Measurements from ENCODE around the gene TBC1D3B. TPM values are rescaled to one million over a fixed set of nuclear protein-coding genes. Genes with fewer than 3 reads are reported as not detected.
"Not testable (repeated sequence)": the region's sequence is repeated elsewhere in the genome, so short reads cannot be mapped to it uniquely, and the experiment has no call there.

TBC1D3B gene
- total RNA-seq, 1 experiment from 2014 or later, result 7.4 TPM

DNA sequence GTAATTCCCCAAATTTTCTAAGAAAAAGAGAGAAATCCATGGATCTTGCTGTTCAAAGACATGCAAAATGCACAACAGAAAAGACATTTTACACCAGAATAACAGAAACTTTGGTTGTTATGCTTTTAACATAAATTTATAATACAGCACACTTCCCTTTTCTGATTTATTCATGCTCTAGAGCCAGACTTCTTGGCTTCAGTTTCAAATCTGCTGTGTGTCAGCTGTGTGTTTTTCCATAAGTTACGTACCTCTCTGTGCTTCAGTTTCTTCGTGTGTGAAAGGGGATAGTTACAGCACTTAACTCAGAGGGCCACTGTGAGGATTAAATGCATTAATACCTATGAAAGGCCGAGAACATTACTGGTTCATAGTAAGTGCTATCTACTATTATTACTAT, 26.9 kb upstream of the TBC1D3B start:
- ChIA-PET POLR2A (no interaction called here), CTCF (no interaction called here)
- no peaks in the 10 kb centered on the region for H3K4me1 ChIP-seq (ENCODE audit: control insufficient read depth, insufficient read depth, low read length)
- DNase-seq (ENCODE audit: low read depth, low spot score) (no peak), ATAC-seq (no peak)
- no peak overlapping the region for H3K4me3 ChIP-seq (ENCODE audit: low read depth in 2 of 2, low read length in 2 of 2)
- H3K27ac ChIP-seq (ENCODE audit: low read length), result no peak overlapping the region
- no peaks in the 10 kb centered on the region; the same call in 1 of the 2 replicates for H3K27me3 ChIP-seq (ENCODE audit: control insufficient read depth, insufficient read depth, low read length)
- H3K36me3 ChIP-seq (ENCODE audit: control insufficient read depth, insufficient read depth, low read length), result no peaks in the 10 kb centered on the region
- no peaks in the 10 kb centered on the region for H3K9me3 ChIP-seq (ENCODE audit: control insufficient read depth, insufficient read depth, low read depth, low read length)
- TF ChIP-seq, protein P1, sequence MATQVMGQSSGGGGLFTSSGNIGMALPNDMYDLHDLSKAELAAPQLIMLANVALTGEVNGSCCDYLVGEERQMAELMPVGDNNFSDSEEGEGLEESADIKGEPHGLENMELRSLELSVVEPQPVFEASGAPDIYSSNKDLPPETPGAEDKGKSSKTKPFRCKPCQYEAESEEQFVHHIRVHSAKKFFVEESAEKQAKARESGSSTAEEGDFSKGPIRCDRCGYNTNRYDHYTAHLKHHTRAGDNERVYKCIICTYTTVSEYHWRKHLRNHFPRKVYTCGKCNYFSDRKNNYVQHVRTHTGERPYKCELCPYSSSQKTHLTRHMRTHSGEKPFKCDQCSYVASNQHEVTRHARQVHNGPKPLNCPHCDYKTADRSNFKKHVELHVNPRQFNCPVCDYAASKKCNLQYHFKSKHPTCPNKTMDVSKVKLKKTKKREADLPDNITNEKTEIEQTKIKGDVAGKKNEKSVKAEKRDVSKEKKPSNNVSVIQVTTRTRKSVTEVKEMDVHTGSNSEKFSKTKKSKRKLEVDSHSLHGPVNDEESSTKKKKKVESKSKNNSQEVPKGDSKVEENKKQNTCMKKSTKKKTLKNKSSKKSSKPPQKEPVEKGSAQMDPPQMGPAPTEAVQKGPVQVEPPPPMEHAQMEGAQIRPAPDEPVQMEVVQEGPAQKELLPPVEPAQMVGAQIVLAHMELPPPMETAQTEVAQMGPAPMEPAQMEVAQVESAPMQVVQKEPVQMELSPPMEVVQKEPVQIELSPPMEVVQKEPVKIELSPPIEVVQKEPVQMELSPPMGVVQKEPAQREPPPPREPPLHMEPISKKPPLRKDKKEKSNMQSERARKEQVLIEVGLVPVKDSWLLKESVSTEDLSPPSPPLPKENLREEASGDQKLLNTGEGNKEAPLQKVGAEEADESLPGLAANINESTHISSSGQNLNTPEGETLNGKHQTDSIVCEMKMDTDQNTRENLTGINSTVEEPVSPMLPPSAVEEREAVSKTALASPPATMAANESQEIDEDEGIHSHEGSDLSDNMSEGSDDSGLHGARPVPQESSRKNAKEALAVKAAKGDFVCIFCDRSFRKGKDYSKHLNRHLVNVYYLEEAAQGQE (IDR thresholded peaks at IDR 0.05; ENCODE audit: insufficient read depth in 1 of 2, low read depth in 2 of 2, low read length in 1 of 2), result no peak
- TF ChIP-seq, protein P2, sequence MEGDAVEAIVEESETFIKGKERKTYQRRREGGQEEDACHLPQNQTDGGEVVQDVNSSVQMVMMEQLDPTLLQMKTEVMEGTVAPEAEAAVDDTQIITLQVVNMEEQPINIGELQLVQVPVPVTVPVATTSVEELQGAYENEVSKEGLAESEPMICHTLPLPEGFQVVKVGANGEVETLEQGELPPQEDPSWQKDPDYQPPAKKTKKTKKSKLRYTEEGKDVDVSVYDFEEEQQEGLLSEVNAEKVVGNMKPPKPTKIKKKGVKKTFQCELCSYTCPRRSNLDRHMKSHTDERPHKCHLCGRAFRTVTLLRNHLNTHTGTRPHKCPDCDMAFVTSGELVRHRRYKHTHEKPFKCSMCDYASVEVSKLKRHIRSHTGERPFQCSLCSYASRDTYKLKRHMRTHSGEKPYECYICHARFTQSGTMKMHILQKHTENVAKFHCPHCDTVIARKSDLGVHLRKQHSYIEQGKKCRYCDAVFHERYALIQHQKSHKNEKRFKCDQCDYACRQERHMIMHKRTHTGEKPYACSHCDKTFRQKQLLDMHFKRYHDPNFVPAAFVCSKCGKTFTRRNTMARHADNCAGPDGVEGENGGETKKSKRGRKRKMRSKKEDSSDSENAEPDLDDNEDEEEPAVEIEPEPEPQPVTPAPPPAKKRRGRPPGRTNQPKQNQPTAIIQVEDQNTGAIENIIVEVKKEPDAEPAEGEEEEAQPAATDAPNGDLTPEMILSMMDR (IDR thresholded peaks at IDR 0.05), result no peak
- TF ChIP-seq POLR2AphosphoS5 (IDR thresholded peaks at IDR 0.05; ENCODE audit: low read depth, low read length) (no peak), SIN3A (IDR thresholded peaks at IDR 0.05; ENCODE audit: borderline replicate concordance, insufficient read depth, low read depth, low read length) (no peak), TCF7L2 (IDR thresholded peaks at IDR 0.05; ENCODE audit: low read depth, low read length) (no peak)
- in situ Hi-C loops (cut with HindIII; ENCODE audit: low pct_unique_long_range_greater_than_20kb, low sequenced_read_pairs) (no loop called here), intact Hi-C loops (cut with micrococcal nuclease; ENCODE audit: unreplicated experiment) (no loop called here)
- BruUV-seq (replicated peaks), result no TSS peak

DNA sequence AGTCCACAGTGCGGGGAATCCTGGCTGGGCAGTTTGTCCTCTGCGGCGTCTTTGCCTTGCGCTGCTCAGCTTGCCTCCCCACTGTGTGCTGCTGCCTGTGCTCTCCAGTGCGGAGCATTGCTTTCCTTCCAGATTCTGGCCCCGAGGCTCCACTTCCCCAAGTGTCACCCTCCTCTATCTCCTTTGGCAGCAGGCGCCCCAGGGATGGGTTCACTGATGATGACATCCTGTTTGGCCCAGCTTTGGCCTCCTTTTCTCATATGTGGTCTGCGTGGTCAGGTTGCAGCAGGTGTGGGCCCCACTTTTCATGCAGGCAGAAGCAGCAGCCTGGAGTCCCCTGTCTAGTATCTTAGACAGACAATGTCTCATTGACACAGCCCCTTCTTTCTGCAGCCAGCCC, 25.1 kb upstream of the TBC1D3B start:
- POLR2A ChIA-PET; H3K36me3 ChIP-seq (ENCODE audit: control insufficient read depth, insufficient read depth, low read length); H3K27ac ChIP-seq (ENCODE audit: low read length); ATAC-seq; H3K27me3 ChIP-seq (ENCODE audit: control insufficient read depth, insufficient read depth, low read length); CTCF ChIA-PET; BruUV-seq (replicated peaks); H3K4me1 ChIP-seq (ENCODE audit: control insufficient read depth, insufficient read depth, low read length); H3K9me3 ChIP-seq (ENCODE audit: control insufficient read depth, insufficient read depth, low read depth, low read length); DNase-seq (ENCODE audit: low read depth, low spot score); intact Hi-C loops (cut with micrococcal nuclease; ENCODE audit: unreplicated experiment); H3K4me3 ChIP-seq (ENCODE audit: low read depth in 2 of 2, low read length in 2 of 2); in situ Hi-C loops (cut with HindIII; ENCODE audit: low pct_unique_long_range_greater_than_20kb, low sequenced_read_pairs): not testable (repeated sequence)

DNA sequence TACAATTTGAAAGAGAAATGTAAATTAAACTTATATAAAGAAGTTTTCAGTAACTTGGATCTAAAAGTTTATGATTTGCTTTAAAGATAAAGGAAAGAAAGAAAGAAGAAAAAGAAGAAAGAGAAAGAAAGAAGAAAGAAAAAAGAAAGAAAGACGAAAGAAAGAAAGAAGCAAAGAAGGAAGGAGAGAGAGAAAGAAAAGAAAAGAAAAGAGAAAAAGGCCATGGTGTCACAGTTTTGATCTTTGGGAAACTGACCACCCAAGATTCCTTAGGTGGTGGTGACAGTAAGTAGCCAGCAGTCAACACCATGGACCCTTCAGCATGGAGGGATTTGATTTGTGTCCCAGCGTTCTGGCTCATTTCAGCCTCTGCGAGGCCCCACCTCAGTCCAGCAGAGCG, 24.7 kb upstream of the TBC1D3B start:
- POLR2A ChIA-PET; ATAC-seq; H3K9me3 ChIP-seq (ENCODE audit: control insufficient read depth, insufficient read depth, low read depth, low read length); H3K4me3 ChIP-seq (ENCODE audit: low read depth in 2 of 2, low read length in 2 of 2); DNase-seq (ENCODE audit: low read depth, low spot score); intact Hi-C loops (cut with micrococcal nuclease; ENCODE audit: unreplicated experiment); CTCF ChIA-PET; BruUV-seq (replicated peaks); H3K27me3 ChIP-seq (ENCODE audit: control insufficient read depth, insufficient read depth, low read length); H3K36me3 ChIP-seq (ENCODE audit: control insufficient read depth, insufficient read depth, low read length); H3K27ac ChIP-seq (ENCODE audit: low read length); in situ Hi-C loops (cut with HindIII; ENCODE audit: low pct_unique_long_range_greater_than_20kb, low sequenced_read_pairs); H3K4me1 ChIP-seq (ENCODE audit: control insufficient read depth, insufficient read depth, low read length): not testable (repeated sequence)

Measured in Panc1 (cell line).